Measurements from ENCODE around the gene CRYBB1.

CRYBB1 gene

GRCh38 chr22:26632422-26633155, 14.8 kb upstream of the CRYBB1 start:
- no peak for DNase-seq (ENCODE audit: extremely low read depth, insufficient read length)
- H3K4me3 ChIP-seq (replicated peaks; ENCODE audit: low read depth, low read length): no peak overlapping the region
- TF ChIP-seq CTCF (IDR thresholded peaks at IDR 0.05; ENCODE audit: insufficient read depth, low read length, poor library complexity, severe bottlenecking): no peak

GRCh38 chr22:26631282-26631681, 13.5 kb upstream of the CRYBB1 start:
- Histone ChIP-seq H3K4me3 (replicated peaks; ENCODE audit: low read depth, low read length) (no peak overlapping the region), H3K27me3 (replicated peaks; ENCODE audit: control insufficient read depth, insufficient read depth, low read length) (no peaks in the 10 kb centered on the region), H3K36me3 (ENCODE audit: control insufficient read depth, insufficient read depth, low read length) (no peaks in the 10 kb centered on the region)
- no peak for DNase-seq (ENCODE audit: extremely low read depth, insufficient read length)
- TF ChIP-seq CTCF (IDR thresholded peaks at IDR 0.05; ENCODE audit: insufficient read depth, low read length, poor library complexity, severe bottlenecking): no peak

More at GRCh38 chr22:26632422-26633155, 14.8 kb upstream of the CRYBB1 start:
- H3K36me3 ChIP-seq (ENCODE audit: control insufficient read depth, insufficient read depth, low read length): no peaks in the 10 kb centered on the region
- no peaks in the 10 kb centered on the region for H3K27me3 ChIP-seq (replicated peaks; ENCODE audit: control insufficient read depth, insufficient read depth, low read length)

GRCh38 chr22:26629988-26630761, 12.3 kb upstream of the CRYBB1 start:
- DNase-seq (ENCODE audit: extremely low read depth, insufficient read length): no peak
- H3K36me3 ChIP-seq (ENCODE audit: control insufficient read depth, insufficient read depth, low read length): no peaks in the 10 kb centered on the region
- TF ChIP-seq CTCF (IDR thresholded peaks at IDR 0.05; ENCODE audit: insufficient read depth, low read length, poor library complexity, severe bottlenecking): no peak

GRCh38 chr22:26624803-26625202, 7.0 kb upstream of the CRYBB1 start:
- Histone ChIP-seq H3K27me3 (replicated peaks; ENCODE audit: control insufficient read depth, insufficient read depth, low read length) (no peaks in the 10 kb centered on the region), H3K36me3 (ENCODE audit: control insufficient read depth, insufficient read depth, low read length) (no peaks in the 10 kb centered on the region), H3K4me3 (replicated peaks; ENCODE audit: low read depth, low read length) (no peak overlapping the region)
- DNase-seq (ENCODE audit: extremely low read depth, insufficient read length): no peak
- no peak for TF ChIP-seq CTCF (IDR thresholded peaks at IDR 0.05; ENCODE audit: insufficient read depth, low read length, poor library complexity, severe bottlenecking)

More at GRCh38 chr22:26629988-26630761, 12.3 kb upstream of the CRYBB1 start:
- no peaks in the 10 kb centered on the region for H3K27me3 ChIP-seq (replicated peaks; ENCODE audit: control insufficient read depth, insufficient read depth, low read length)
- H3K4me3 ChIP-seq (replicated peaks; ENCODE audit: low read depth, low read length): no peak overlapping the region

- no peak overlapping the region for H3K4me3 ChIP-seq (replicated peaks; ENCODE audit: low read depth, low read length)
- H3K36me3 ChIP-seq (ENCODE audit: control insufficient read depth, insufficient read depth, low read length): no peaks in the 10 kb centered on the region
- H3K27me3 ChIP-seq (replicated peaks; ENCODE audit: control insufficient read depth, insufficient read depth, low read length): no peaks in the 10 kb centered on the region
- no peak for TF ChIP-seq CTCF (IDR thresholded peaks at IDR 0.05; ENCODE audit: insufficient read depth, low read length, poor library complexity, severe bottlenecking)
- no peak for DNase-seq (ENCODE audit: extremely low read depth, insufficient read length)
Observed at GRCh38 chr22:26623984-26624383, 6.2 kb upstream of the CRYBB1 start.
